HG03060 (cell line): Measurements from ENCODE around the gene CPLANE2.
"Not testable (repeated sequence)": the region's sequence is repeated elsewhere in the genome, so short reads cannot be mapped to it uniquely, and the experiment has no call there.

Experiments
- ATAC-seq: cut with Tn5 transposase; IDR thresholded peaks from one replicate; pipeline ENCODE4 v1.9.1; 2021; ENCODE audit warnings: low read depth, moderate number of reproducible peaks; ENCODE audit not compliant: unreplicated experiment

CPLANE2 gene

GRCh38 chr1:16210581-16210980 is 26.4 kb downstream of the CPLANE2 start:
- ATAC-seq, result no peak

- no peak for ATAC-seq
Observed at GRCh38 chr1:16209847-16210407, 27.1 kb downstream of the CPLANE2 start.

GRCh38 chr1:16209132-16209846 is 27.7 kb downstream of the CPLANE2 start:
- ATAC-seq, result no peak

- ATAC-seq, result no peak
Observed at GRCh38 chr1:16208270-16208987, 28.6 kb downstream of the CPLANE2 start.

GRCh38 chr1:16207318-16208269 is 29.4 kb downstream of the CPLANE2 start:
- no peak for ATAC-seq

GRCh38 chr1:16206547-16207317 is 30.3 kb downstream of the CPLANE2 start:
- ATAC-seq, result peak; percentile 52

GRCh38 chr1:16205891-16206546 is 31.0 kb downstream of the CPLANE2 start:
- ATAC-seq, result no peak

GRCh38 chr1:16205334-16205671 is 31.7 kb downstream of the CPLANE2 start:
- no peak for ATAC-seq

GRCh38 chr1:16204634-16205333 is 32.2 kb downstream of the CPLANE2 start:
- no peak for ATAC-seq

GRCh38 chr1:16204216-16204615 is 32.8 kb downstream of the CPLANE2 start:
- ATAC-seq, result no peak

GRCh38 chr1:16203550-16203949 is 33.4 kb downstream of the CPLANE2 start:
- ATAC-seq, result no peak

GRCh38 chr1:16202281-16203210 is 34.4 kb downstream of the CPLANE2 start:
- no peak for ATAC-seq

- no peak for ATAC-seq
Observed at GRCh38 chr1:16199700-16200099, 37.3 kb downstream of the CPLANE2 start.

GRCh38 chr1:16199157-16199501 is 37.9 kb downstream of the CPLANE2 start:
- ATAC-seq, result no peak

GRCh38 chr1:16198444-16199156 is 38.4 kb downstream of the CPLANE2 start:
- no peak for ATAC-seq

GRCh38 chr1:16196874-16197273 is 40.1 kb downstream of the CPLANE2 start:
- ATAC-seq, result no peak

GRCh38 chr1:16196139-16196538 is 40.8 kb downstream of the CPLANE2 start:
- ATAC-seq, result not testable (repeated sequence)
